HepG2 (cell line): ENCODE data around the gene TSTD2. TPM values are rescaled to one million over a fixed set of nuclear protein-coding genes. Genes with fewer than 3 reads are reported as not detected.
"Not testable (repeated sequence)": the region's sequence is repeated elsewhere in the genome, so short reads cannot be mapped to it uniquely, and the experiment has no call there.

Experiments used
- ATAC-seq: fragments of 200-7000 bp; cut with Tn5 transposase; 3 replicates; pipeline ENCODE4 v1.9.1; 2020; ENCODE audit warnings: mild to moderate bottlenecking, moderate library complexity
- BruUV-seq: library from RNA; stranded (reverse); fragments of 400-500 nt; replicated peaks from 2 replicates; lab custom pipeline; 2021; lab: Mats Ljungman, UMichigan
- CTCF ChIA-PET: fragments of 300-600 bp; formaldehyde crosslinking; extraction: SDS; loops from one replicate; lab custom pipeline; 2021; ENCODE audit warnings: low total read pairs, inconsistent platforms, low intra/inter-chr PET ratio; lab: Yijun Ruan, JAX
- POLR2A ChIA-PET: fragments of 350-600 bp; sonication (Branson Sonifier 250); formaldehyde crosslinking; loops from one replicate; lab custom pipeline; 2020; ENCODE audit warnings: antibody characterized with exemption, inconsistent platforms; lab: Yijun Ruan, JAX
- DNase-seq: peaks from one replicate; pipeline ENCODE4 v3.0.0-alpha.2; 2015; ENCODE audit warnings: low spot score
- FAIRE-seq: peaks from 3 replicates; lab custom pipeline; 2011; peaks lifted over from hg19 to GRCh38; lab: Jason Lieb, UNC
- H2AFZ ChIP-seq: one replicate; pipeline ENCODE4 v1.6.1; 2011; ENCODE audit warnings: low read length, inconsistent platforms
- H3K27ac ChIP-seq: fragments of 300-600 bp; 3 replicates; pipeline ENCODE4 v1.8.0; 2011; ENCODE audit warnings: mixed run types, mild to moderate bottlenecking, mixed read lengths, low read length, inconsistent platforms; ENCODE audit not compliant: insufficient read depth; ENCODE audit errors: extremely low read length
- H3K27me3 ChIP-seq, 2 experiments: fragments of 200-600 bp in 1 of 2; 2 replicates in 1 of 2; 3 replicates in 1 of 2; pipeline versions ENCODE4 v1.6.0 to v1.8.0; 2011; ENCODE audit warnings: low read length in 2 of 2, mild to moderate bottlenecking in 2 of 2, moderate library complexity in 2 of 2, inconsistent platforms in 1 of 2; ENCODE audit not compliant: insufficient read depth in 2 of 2, control insufficient read depth in 1 of 2
- H3K36me3 ChIP-seq, 2 experiments: fragments of 200-600 bp in 1 of 2; replicated peaks in 1 of 2; 2 replicates in 1 of 2; 3 replicates in 1 of 2; pipeline versions ENCODE4 v1.5.1 to v1.8.0; 2011; ENCODE audit warnings: low read length in 2 of 2, inconsistent platforms in 1 of 2; ENCODE audit not compliant: insufficient read depth in 2 of 2, control insufficient read depth in 1 of 2
- H3K4me1 ChIP-seq: 2 replicates; pipeline ENCODE4 v1.5.1; 2012; ENCODE audit warnings: low read length, inconsistent platforms; ENCODE audit not compliant: insufficient read depth
- H3K4me2 ChIP-seq: 2 replicates; pipeline ENCODE4 v1.6.0; 2011; ENCODE audit warnings: low read depth, low read length, inconsistent platforms
- H3K4me3 ChIP-seq, 3 experiments: fragments of 200-600 bp in 1 of 3; sonication (generic), shearing (Covaris generic) in 1 of 3; replicated peaks in 1 of 3; 2 replicates each; pipeline ENCODE4 v1.5.1; 2011 to 2016; ENCODE audit warnings: low read length in 3 of 3, inconsistent platforms in 2 of 3, low read depth in 2 of 3, mild to moderate bottlenecking in 2 of 3, control low read depth in 1 of 3, mixed read lengths in 1 of 3; ENCODE audit not compliant: insufficient read depth in 1 of 3
- H3K79me2 ChIP-seq: one replicate; pipeline ENCODE4 v1.6.1; 2011; ENCODE audit warnings: low read length, inconsistent platforms; ENCODE audit not compliant: insufficient read depth
- H3K9ac ChIP-seq: 2 replicates; pipeline ENCODE4 v1.6.0; 2011; ENCODE audit warnings: mild to moderate bottlenecking, low read depth, low read length, inconsistent platforms; ENCODE audit not compliant: insufficient read depth
- H3K9me3 ChIP-seq: 2 replicates; pipeline ENCODE4 v1.5.1; 2012; ENCODE audit warnings: mild to moderate bottlenecking, low read length
- H4K20me1 ChIP-seq: 2 replicates; pipeline ENCODE4 v1.6.0; 2011; ENCODE audit warnings: inconsistent platforms, mild to moderate bottlenecking, low read length, moderate library complexity; ENCODE audit not compliant: insufficient read depth
- WGBS: methylation state at CpG from one replicate; pipeline ENCODE4 v1.1.6; 2017; ENCODE audit warnings: low lambda C conversion rate; 5-methylcytosine and 5-hydroxymethylcytosine counted together
- in situ Hi-C: cut with HindIII; loops from 2 replicates; pipeline ENCODE4 v1.10.0; 2017; ENCODE audit warnings: low pct_unique_long_range_greater_than_20kb; ENCODE audit not compliant: extremely low pct_ligation_motif_present
- intact Hi-C: fragments of 100-400 bp; cut with micrococcal nuclease; formaldehyde crosslinking; loops from one replicate; pipeline ENCODE4 v1.10.0; 2022; ENCODE audit not compliant: unreplicated experiment
- polyA plus RNA-seq, 8 experiments: library from polyadenylated mRNA; depleted of rRNA in 3 of 8; stranded (reverse) in 7 of 8; unstranded in 1 of 8; fragments of >200 nt; fragmentation: Illumina TruSeq in 4 of 8; extraction: Trizol in 4 of 8; gene quantifications; 2 replicates each; pipeline versions ENCODE4 v1.2.1 to v1.2.3, GENCODE V29; 2011 to 2016; ENCODE audit warnings: low read depth in 4 of 8, missing spikeins in 1 of 8, mixed read lengths in 1 of 8; ENCODE audit not compliant: insufficient read depth in 1 of 8
- total RNA-seq, 5 experiments: library from RNA; depleted of rRNA; stranded (reverse); fragments of >200 nt; fragmentation: Illumina TruSeq; extraction: Trizol; gene quantifications; 2 replicates each; pipeline ENCODE4 v1.2.3, GENCODE V29; 2016; ENCODE audit warnings: low read depth in 1 of 5
- TF ChIP-seq, protein P1 (sequence below): sonication (generic); formaldehyde crosslinking; IDR thresholded peaks from 2 replicates; pipeline ENCODE4; 2020; ENCODE audit warnings: missing genetic modification reagents, mild to moderate bottlenecking, borderline replicate concordance

TSTD2 gene
- total and polyA plus RNA-seq, 2 of the 13 experiments (the other 11 are each of a cell fraction or from before 2014, with no cell fraction given): 16.0 to 23.1 TPM

DNA sequence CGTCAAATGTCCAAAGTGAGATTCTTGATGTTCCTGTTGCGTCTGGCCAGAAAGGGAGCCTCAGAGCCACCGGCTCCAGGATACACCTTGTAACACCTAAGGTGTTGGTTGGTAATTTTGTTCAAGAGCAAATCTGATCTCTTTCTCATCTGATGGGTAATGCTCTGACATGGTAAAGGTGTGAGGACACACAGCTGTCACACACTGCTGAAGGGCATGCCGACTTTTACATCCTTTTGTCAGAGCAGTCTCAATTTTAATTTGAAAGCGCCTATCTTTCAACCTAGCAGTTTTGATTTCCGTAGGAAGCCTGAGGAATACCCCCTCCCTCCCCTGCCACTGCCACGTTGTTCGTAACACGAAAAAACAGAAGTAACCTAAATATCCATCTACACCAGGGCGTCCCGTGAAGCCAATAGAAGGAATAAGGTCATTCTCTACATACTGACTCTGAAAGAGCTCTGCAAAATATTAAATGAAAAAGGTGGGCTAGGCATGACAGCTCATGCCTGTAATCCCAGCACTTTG, 57.4 kb downstream of the TSTD2 start (continued):
- TF ChIP-seq, protein P1, sequence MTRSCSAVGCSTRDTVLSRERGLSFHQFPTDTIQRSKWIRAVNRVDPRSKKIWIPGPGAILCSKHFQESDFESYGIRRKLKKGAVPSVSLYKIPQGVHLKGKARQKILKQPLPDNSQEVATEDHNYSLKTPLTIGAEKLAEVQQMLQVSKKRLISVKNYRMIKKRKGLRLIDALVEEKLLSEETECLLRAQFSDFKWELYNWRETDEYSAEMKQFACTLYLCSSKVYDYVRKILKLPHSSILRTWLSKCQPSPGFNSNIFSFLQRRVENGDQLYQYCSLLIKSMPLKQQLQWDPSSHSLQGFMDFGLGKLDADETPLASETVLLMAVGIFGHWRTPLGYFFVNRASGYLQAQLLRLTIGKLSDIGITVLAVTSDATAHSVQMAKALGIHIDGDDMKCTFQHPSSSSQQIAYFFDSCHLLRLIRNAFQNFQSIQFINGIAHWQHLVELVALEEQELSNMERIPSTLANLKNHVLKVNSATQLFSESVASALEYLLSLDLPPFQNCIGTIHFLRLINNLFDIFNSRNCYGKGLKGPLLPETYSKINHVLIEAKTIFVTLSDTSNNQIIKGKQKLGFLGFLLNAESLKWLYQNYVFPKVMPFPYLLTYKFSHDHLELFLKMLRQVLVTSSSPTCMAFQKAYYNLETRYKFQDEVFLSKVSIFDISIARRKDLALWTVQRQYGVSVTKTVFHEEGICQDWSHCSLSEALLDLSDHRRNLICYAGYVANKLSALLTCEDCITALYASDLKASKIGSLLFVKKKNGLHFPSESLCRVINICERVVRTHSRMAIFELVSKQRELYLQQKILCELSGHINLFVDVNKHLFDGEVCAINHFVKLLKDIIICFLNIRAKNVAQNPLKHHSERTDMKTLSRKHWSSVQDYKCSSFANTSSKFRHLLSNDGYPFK (CRISPR knock-in tag): no peak

DNA sequence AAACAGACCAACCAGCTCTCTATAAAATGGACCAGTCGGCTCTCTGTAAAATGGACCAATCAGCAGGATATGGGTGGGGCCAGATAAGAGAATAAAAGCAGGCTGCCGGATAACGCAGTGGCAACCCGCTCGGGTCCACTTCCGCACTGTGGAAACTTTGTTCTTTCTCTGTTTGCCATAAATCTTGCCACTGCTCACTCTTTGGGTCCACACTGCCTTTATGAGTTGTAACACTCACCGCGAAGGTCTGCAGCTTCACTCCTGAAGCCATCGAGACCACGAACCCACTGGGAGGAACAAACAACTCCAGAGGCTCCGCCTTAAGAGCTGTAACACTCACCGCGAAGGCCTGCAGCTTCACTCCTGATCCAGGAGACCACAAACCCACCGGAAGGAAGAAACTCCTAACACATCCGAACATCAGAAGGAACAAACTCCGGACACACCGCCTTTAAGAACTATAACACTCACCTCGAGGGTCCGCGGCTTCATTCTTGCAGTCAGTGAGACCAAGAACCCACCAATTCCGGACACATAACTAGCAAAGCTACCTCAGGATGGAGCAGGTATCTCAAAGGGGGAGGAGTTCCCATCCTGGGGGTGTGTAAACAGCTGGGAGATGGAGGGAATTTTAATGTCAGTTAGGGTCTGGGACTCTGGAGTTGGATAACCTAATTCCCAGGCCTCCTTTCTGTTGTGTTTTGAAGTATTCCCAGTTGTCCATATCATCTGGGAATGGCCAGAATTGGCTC, 58.1 kb downstream of the TSTD2 start:
- H3K27me3 ChIP-seq, H2AFZ ChIP-seq, H3K36me3 ChIP-seq, ATAC-seq, H3K4me2 ChIP-seq, DNase-seq, intact Hi-C loops, H4K20me1 ChIP-seq, in situ Hi-C loops, H3K4me3 ChIP-seq, POLR2A ChIA-PET, H3K9me3 ChIP-seq, H3K79me2 ChIP-seq, FAIRE-seq, BruUV-seq, H3K4me1 ChIP-seq, CTCF ChIA-PET, H3K27ac ChIP-seq, H3K9ac ChIP-seq: not testable (repeated sequence)
- 59% methylated on average over 21 of the region's 21 CpGs for WGBS
